GM21529 (cell line): Measurements from ENCODE around the gene GATAD2A.
"Not testable (repeated sequence)": the region's sequence is repeated elsewhere in the genome, so short reads cannot be mapped to it uniquely, and the experiment has no call there.

Source experiments
- ATAC-seq: cut with Tn5 transposase; IDR thresholded peaks from one replicate; pipeline ENCODE4 v1.9.1; 2021; ENCODE audit not compliant: unreplicated experiment

Gene GATAD2A

DNA sequence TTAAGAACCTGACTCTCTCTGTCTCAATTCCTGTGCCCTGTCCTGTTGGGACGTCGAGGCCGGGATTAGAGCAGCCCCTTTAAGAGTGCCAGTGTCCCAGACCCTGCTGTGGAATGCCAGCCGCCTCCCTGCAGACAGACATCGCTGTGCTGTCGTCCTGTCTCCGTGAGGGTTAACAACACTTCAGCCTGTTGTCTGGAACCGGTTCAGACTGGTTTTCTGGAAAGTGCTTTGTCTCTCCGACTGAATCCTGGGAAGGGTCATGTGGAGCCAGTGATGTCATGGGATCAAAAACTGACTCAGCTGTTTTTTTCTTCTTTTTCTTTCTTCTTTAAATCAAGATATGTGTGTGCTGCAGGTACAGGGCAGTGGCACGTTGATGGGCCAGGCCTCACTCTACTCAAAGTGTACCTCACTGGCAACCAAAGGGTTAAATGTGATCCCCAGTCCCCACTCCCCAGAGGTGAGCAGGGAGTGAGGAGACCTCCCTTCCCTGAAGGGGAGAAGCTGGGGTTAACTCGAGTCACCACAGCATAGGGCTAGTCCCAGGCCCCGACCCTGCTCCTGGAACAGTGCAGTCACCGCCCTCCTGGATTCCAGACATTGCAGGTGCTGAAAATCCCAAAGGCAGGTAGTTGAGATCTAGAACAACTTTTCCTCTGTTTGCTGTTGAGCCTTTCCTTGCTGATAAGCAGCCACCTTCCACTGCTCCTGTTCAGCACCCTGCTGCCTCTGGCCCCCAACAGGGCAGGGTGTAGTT is 59.0 kb downstream of the GATAD2A start:
- no peak for ATAC-seq

DNA sequence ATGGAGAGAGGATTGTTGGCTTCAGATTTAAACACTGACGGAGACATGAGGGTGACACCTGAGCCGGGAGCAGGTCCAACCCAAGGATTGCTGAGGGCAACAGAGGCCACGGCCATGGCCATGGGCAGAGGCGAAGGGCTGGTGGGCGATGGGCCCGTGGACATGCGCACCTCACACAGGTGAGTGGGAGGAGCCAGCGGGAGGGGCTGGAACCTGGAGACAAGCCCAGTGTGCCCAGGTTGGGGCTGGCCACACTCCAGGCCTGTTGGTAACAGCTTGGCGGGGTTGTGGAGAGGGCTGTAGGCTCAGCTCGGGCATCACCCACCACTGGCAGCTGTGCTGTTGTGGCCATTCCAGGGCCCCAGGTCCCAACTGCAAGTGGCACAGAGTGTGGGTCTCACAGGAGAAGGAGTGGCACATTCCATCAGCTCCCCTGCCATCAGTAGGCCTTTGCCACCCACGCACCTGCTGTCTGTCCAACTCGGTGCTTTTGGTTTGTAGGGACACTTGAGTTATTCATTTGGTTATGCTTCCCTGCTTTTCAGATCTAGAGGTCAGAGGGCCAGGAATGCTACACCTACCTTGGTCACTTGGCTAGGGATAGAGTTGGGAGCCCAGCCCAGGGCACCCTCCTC is 60.1 kb downstream of the GATAD2A start:
- ATAC-seq: no peak

DNA sequence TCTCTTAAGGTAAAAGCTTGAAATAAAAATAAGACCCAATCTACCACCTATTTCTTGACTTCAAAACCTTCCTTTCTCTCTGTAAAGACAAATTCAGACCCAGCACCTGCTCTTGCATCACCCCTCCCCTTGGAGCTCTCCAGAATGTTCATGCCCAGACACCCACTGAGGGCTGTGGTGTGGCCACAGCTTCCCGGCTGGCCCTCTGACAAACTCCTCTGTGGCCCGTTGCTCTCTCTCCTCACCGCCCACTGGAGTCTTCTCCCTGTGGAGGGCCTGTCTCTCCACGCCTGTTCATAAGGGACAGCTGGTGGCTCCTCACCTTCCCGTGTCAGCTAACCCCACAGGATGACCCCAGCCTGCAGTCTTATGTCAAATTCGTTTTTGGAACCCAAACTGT is 60.7 kb downstream of the GATAD2A start:
- ATAC-seq: no peak

DNA sequence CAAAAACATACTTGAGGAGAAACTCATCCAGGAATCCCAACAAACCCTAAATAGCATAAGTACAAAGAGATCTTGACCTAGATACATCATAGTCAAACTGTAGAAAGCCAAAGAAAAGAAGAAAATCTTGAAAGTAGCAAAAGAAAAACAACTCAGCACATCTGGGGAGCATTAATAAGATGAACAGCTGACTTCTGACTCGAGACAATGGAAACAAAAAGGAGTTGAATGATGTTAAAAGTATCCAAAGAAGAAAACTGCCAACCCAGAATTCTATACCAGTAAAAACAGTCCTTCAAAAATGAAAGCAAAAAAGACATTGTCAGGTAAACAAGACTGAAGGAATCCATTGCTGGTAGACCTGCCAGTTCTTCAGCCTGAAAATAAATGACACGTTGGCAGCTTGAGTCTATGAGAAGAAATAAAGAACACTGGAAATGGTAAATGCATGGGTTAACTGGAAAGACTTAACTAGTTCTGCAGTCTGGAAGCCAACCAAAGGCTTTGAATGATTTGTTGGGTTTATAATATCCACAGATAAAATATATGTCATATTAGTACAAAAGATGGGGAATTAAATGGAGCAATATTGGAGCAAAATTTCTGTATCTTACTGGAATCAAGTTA is 63.1 kb downstream of the GATAD2A start:
- no peak for ATAC-seq

DNA sequence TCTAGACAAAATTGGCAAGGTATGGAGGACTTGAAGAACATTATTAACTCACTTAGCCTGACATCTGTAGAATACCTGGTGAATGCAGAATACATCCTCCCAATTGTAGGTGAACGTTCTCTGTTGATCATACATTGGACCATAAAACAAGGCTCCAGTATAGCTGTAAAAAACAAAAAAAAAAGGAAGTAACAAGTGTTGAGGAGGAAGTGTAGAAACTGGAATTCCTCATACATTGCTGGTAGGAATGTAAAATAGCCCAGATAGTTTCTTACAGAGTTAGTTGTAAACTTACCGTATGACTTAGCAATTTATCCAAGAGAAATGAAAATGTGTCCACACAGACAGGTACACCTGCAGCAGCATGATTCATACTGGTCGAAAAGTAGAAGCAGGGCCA is 65.1 kb downstream of the GATAD2A start:
- ATAC-seq: no peak

DNA sequence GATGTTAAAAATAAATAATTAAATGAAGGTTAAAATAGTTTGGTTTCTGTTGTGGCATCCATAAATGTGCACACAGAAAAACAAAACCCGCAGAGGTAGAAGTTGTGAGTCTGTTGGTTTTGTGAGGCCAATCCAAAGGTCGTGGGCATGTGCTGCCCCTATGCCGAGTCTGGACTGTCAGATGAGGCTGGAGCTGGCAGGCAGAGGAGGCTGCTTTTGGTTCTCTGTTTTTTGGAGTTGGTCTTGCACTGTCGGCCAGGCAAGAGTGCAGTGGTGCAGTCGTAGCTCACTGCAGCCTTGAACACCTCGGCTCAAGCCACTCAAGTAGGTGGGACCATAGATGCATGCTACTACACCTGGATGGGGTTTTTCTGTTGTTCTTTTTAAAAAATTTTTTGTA is 66.2 kb downstream of the GATAD2A start:
- no peak for ATAC-seq

DNA sequence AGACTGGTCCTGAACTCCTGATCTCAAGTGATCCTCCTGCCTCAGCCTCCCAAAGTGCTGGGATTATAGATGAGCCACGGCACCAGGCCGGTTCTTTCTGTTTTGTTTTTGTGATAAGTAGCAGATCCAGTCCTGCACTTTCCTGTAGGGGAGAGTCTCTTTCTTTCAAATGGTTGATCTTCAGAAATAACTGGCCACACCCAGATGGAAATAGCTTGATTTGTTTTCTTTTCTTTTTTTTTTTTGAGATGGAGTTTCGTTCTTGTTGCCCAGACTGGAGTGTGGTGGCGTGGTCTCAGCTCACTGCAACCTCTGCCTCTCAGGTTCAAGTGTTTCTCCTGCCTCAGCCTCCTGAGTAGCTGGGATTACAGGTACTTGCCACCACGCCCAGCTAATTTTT is 66.6 kb downstream of the GATAD2A start:
- ATAC-seq: not testable (repeated sequence)

DNA sequence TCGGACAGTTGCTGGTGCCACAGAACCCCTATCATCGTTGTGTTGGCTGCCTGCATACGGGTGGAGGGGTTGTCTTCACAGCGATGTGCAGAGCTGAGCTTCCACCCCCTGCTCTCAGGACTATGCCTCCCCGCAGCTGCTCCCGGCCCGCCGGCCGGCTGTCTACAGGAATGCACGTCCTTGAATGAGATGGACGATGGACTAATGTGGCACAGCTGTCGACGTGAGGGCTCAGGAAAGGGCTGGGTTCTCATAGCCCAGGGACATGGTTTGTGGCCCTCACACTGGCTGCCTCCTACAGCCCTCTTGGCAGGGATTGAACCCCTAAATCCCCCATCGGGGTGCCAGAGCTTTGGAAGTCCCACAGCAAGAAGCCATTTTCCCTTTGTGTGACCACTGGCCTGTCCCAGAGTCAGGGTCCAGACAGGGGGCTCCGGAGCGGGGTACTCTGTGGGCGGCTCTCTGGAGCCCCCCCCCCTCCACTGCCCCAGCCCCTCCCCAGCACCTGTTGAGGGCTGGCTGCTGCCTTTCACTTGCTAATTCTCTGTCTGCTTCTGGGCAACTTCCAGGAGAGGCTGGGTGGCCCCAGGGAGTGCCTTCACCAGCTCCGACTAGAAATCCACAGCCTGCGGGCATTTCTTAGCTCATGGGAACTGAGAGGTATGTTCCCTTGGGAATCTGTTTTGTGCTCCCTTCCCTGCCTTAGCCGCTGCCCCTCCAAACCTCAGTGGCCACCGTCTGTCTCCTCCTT is 69.7 kb downstream of the GATAD2A start:
- ATAC-seq: no peak

DNA sequence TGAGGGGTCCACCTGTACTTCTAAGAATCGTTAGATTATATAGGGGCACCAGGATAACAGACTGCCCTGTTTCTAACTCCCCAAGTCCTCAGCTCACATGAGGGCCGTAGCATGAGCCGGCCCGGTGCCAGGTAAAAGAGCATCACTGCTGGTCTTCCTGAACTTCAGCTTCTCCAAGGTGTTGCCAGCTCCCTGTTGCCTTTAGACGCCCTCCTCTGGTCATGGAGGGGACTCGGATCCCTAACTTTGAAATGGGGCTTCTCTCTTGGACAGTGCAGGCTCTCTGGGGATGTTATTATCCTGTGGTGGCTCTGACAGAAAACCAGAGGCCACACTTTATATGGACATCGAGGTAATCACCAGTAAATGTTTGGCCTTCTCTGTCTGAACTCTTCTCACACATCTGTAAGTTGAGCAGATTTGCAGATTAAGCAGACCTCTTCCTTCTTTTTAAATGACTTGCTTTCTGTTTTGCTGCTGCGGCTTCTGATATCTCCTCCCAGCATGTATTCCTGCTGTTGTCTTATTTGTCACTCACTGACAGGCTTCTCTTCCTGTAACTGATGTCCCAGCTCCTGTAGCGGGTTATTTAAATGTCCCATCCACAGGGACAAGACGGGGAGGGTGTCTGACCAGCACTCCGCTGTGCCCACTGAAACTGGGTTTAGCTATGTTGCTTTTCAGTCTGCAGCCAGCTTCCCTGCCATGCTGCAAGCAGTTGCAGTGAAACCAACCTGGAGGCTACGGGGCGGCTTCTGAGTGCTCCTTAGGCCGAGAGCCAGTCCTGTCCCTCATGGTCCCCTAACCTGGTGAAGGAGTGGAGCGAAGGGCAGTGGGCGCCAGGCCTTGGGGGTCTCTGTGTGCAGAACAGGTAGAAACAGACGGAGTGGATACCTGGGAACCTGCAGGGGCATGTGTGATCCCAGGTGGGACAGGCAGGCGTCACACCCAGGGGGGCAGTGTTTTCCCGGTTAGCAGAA is 70.7 kb downstream of the GATAD2A start:
- ATAC-seq: no peak

DNA sequence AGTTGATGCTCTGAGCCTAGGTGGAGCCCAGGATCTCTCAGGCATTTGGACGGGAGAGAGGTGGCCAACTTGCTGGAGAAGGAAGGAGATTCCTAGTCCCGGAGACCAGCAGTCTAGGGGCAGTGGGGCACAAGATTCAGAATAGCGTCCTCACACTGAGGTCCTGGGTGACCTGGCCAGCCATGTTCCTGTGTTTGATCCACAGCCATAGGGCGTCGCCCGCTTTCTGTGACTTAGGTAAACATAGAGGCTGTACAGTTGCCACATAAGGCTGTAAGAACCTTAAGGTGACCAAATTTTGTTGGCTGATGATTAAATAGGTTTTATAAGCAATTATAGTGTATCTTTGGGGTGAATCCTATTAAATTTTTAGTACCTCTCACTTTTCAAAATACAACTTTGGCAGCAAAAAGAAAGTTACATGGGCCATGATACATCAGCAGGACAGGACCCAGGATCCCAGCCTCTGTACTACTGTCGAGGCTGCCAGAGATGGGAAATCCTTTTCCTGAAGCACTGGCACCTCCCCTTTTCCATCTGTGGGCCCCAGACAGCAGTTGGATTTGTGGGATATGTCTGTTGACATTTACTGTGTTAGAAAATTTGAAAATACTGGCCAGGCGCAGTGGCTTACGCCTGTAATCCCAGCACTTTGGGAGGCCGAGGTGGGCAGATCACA is 72.4 kb downstream of the GATAD2A start:
- no peak for ATAC-seq

DNA sequence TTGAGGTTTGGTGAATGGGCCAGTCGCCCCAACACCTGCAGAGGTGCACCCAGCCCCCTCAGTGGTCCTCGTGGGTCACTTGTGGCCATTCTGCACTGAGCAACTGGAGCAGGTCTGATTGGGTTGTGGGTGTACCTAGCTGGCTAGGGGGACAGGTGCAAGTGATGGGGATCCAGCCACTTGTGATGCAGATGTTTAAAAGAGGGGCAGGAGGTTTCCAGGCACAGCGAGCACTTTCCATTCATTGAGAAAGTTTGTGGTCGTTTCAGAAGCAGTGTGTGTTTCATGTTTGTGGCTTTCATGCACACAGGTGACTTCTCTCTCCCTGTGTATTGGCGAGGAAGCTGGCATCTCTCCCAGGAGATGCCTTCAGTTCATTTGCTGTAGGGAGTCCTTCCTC is 75.2 kb downstream of the GATAD2A start:
- peak; percentile 66 for ATAC-seq

DNA sequence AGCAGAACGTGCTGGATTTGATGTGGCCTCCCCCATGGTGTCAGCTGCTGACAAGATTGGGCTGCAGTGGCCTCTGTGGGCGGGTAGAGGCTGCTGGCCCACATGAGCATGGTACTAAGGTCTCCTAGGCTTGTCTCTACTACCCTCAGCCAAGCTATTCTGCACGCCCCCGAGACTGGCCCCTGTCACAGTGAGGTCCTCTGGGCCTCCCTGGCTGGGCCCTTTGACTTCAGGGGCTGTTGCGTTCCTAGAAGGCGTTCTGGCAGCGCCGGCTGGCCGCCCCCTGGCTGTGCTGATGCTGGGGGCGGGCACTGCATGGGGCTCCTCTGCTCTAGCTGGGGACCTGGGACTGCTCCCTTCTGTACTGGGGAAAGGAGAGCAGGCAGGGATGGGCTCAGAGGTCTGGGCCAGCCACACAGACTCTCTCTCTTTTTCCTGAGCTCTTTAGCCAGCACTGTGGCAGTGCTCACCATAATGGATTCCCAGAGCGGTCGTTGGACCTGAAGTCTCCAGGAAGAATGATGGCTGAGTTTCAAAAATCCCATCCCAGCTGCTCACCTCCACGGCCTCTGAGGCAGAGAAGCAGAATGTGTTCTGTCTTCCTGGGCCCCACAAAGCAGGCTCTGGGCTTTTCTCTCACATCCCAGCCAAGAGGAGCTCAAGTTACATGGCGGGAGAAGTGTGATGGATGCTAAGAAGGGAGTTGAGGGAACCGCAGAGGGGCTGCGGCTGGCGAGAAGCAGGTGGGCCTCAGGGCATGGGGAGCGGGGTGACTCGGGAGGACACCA is 77.5 kb downstream of the GATAD2A start:
- ATAC-seq: no peak

DNA sequence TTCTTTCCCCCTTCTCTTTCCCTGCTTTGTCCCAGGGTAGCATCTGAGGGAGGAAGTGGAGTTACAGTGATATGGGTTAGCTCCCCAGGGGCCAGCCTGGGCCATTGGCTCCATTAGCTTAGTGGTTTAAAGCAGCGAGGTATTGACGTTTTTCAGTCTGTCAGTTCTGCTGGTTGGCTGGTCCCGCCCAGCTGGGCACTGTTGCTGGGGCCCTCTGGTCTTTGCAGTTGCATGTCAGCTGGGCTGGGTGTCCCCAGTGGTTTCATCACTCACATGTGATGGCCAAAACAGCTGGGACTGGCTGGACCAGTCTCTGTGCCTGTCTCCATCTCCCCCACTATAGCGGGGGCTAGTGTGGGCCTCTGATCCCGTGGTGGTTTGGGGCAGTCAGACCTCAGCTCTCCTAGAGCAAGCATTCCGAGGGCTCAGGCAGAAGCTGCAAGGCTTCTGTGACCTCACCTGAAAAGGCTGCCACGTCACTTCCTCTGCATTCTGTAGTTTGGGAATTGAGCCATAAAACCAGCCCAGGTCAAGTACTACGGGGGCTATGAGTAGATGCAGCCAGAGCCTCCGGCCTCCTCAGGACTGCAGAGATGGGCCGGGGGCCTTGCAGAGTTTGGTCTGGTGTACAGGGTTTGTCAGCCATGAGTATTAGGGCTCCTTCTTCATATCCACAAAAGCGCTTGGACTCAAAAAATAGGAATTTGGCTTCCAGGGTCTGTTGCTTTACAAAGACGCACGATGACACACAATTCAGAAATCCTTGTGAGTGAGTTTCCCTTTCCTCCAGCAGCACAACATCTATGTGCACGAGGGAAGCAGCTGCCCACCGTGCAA is 79.9 kb downstream of the GATAD2A start:
- no peak for ATAC-seq

DNA sequence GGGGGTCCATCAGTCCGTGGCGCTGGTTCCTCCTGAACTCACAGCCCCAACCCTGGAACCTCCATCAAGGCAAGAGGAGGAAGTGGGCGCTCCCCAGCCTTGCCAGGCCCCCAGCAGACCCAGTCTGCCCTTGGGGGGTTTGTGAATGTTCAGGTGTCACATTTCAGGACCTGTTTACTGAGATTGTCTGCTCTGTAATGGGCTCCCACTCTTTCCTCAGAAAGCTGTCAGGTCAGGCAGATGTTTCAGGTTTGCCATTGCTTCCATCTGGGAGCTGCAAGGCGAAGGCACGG is 80.5 kb downstream of the GATAD2A start:
- ATAC-seq: no peak

DNA sequence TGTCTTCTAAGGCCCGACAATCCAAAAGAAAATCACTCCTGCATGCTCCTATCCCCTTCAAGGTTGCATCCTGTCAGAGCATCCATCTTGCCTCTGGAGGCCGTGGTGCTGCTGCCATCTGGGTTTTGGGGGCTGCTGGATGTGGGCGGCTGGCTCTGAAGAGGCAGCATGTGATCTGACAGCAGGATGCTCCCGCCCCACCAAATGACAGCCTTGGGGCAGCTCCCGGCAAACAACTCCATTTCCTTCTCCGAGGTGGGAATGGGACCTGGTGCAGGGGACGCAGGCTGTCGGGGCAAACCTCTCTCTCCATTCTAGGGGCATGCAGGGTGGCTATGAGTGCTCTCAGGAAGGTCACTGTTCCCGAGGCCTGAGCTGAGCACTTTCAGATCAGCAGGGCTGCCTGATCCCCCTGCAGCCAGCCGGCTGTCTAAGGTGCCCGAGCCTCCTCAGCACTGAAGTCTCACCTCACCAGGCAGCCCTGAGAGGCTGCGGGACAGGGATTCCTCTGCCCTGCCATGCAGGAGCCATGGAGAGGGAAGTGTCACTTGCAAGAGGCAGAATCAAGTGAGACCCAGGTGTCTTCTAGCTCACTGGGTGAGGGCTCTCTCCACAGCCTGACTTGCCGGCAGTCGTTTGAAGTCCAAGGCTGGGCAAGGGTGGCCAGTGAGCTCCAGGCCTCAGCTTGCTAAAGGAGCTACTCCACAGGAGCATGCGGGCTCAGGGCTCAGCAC is 81.0 kb downstream of the GATAD2A start:
- no peak for ATAC-seq

DNA sequence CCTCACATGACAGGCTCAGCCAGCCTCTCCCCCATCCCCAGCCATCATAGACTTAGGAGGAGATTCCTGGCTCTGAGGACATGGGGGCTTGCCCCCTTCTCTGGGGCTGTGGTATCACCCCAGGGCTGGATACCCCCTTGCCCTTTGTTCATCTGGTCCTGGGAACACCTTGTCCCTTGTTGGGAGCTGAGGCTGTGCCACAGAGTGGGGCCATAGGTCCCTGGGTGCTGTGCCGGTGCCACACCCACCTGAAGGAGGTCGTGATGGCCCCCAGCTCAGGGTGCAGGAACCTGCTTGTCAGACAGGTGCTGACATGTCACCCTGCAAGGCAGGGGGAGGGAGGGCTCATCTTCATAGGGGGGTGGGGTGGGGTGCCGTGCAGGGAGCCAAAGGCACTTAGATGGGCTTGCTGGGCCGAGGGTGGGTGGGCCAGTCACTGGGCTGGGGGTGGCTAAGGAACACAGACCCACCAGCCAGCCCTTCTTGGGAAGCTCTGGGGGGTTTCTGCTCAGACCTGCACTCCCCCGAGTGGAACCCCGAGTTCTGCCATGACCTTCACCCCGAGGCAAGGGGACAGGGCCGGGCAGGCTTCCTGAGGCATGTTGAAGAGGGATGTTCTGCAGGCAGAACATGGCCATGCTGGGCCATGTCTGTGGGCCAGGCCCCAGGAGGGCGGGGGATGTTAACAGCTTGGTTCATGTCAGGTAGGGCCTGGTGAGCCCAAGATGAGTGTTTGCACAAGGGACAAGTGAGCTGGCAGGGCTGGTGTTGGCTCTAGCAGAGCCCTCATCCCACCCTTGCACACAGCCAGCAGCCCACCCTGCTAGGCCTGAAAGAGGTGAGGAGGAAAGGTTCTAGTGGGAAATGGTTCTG is 81.8 kb downstream of the GATAD2A start:
- ATAC-seq: no peak
